RPMI8226 (cell line): ENCODE results near the gene ANKRD52.
A peak's percentile ranks its signal among the peaks of the same experiment; 100 is the strongest.
"Not testable (repeated sequence)": the region's sequence is repeated elsewhere in the genome, so short reads cannot be mapped to it uniquely, and the experiment has no call there.

Experiments used
- DNase-seq: peaks from one replicate; pipeline ENCODE4 v3.0.0-alpha.2; 2015

ANKRD52 gene

GRCh38 chr12:56205445-56205844 lies 52.7 kb downstream of the ANKRD52 start:
- DNase-seq: no peak

GRCh38 chr12:56204275-56204674 lies 53.9 kb downstream of the ANKRD52 start:
- DNase-seq: no peak

DNA sequence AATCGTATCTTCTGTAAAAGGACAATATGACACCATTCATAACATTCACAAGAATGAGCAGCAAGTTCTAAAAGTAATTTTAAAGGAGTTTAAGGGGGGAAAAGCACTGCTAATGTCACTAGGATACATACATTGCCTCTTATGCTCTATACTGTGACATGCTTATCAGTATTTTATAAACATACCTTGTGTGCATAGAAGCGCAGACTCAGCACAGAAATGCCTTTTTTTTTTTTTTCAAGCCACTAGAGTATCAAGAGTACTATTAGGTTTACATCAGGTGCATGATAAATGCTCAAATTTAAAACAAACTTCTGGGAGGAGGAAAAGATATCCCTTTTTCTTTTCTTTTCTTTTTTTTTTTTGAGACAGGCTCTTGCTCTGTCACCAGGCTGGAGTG lies 55.3 kb downstream of the ANKRD52 start:
- no peak for DNase-seq

DNA sequence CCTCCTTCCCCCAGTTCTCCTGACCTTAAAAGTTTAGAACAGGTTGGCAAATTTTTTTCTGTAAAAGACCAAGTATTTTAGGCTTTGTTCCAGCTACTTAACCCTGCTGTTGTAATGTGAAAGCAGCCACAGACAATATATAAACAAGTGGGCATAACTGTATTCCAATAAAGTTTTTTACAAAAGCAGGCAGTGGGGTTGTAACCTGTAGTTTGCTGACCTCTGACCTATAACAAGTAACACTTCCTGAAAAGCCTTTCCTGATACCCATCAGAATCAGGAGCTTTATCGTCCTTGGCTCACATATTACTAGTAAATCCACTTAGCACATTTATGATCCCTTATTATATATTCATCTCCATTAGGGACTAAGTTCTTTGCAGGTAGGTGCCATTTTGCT lies 55.8 kb downstream of the ANKRD52 start:
- no peak for DNase-seq

DNA sequence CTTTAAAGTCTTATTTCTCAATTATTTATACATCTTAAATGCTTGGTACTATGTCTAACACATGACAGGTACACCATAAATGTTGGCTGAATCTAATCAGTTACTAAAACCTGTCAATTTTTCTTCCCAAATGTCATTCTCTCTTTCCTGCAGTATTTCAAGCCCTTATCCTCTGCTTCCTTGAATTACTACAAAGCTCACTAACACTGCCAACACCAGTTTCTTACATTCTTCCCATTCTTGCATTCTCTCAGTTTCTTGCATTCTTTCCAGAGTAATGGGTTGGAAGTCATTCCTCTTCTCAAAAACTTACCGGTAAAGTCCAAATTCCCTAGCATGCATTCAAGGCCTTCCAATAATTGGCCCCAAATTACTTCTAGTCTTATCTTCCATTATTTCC lies 59.3 kb downstream of the ANKRD52 start:
- DNase-seq: no peak

- DNase-seq: no peak
These were observed 60.1 kb downstream of the ANKRD52 start for GRCh38 chr12:56197921-56198635.

DNA sequence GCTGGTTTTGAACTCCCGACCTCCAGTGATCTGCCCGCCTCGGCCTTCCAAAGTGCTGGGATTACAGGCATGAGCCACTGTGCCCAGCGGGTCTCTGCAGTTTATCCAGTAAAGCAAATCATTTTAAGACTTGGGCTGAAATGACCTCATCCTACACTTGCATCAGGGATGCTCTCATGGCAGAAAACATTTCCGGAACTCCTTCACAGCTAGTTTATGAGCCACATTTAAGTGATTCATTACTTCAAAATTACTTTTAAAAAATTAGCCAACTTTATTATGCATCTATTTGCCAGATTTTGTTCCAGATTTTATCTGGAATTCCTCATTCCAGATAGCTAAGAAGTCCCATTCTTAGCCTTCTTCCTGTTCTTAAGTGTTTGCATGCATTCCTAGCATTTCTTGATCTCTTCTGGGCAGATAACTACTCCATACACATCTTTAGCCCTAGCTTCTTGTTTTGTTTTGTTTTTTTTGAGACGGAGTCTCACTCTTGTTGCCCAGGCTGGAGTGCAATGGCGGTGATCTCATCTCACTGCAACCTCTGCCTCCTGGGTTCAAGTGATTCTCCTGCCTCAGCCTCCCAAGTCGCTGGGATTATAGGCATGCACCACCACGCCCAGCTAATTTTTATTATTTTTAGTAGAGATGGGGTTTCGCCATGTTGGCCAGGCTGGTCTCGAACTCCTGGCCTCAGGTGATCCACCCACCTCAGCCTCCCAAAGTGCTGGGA lies 61.2 kb downstream of the ANKRD52 start:
- not testable (repeated sequence) for DNase-seq

DNA sequence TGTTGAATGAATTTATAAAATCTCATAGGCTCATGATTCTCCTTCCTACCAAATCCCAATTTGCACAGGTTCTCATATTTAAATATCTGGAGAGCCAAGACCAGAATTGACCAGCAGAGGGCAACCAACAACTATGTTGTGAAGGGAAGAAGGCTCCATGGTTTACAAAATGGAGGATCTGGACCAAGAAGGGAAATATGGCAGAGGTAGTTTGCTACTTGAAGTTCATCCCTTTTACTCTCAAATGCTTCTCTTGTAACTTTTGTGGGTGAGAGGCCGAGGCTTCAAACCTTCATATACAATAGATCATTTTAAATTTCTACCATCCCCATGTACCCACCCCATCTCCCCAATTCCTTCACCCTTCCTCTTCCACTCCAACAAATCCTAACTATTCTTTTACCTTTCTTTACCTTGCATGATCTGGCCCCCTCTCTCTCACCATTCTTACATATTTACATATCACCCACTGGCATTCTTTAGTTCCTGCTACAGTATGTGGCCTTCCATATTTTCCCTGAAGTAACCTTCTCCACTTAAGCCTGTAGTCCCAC lies 65.1 kb downstream of the ANKRD52 start:
- DNase-seq: peak; percentile 90

DNA sequence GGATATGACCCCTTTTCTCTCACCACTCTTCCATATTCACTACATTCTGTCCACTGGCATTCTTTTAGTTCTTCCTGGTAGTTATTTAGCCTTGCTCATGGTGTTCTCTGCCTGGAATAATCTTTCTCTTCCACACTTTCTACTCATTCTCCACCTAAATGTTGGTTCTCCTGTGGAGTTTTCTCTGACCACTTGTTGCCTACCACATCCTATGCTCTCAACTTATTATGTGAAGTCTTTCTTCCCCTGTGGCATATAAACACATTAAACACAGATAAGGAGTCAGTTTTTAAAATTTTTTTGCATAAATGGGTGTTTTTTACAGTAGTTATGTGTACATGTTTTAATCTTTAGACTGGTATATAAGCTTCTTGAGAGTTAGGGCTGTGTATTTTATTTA lies 65.6 kb downstream of the ANKRD52 start:
- DNase-seq: no peak

- DNase-seq: no peak
These were observed 67.5 kb downstream of the ANKRD52 start for GRCh38 chr12:56190695-56191155.

DNA sequence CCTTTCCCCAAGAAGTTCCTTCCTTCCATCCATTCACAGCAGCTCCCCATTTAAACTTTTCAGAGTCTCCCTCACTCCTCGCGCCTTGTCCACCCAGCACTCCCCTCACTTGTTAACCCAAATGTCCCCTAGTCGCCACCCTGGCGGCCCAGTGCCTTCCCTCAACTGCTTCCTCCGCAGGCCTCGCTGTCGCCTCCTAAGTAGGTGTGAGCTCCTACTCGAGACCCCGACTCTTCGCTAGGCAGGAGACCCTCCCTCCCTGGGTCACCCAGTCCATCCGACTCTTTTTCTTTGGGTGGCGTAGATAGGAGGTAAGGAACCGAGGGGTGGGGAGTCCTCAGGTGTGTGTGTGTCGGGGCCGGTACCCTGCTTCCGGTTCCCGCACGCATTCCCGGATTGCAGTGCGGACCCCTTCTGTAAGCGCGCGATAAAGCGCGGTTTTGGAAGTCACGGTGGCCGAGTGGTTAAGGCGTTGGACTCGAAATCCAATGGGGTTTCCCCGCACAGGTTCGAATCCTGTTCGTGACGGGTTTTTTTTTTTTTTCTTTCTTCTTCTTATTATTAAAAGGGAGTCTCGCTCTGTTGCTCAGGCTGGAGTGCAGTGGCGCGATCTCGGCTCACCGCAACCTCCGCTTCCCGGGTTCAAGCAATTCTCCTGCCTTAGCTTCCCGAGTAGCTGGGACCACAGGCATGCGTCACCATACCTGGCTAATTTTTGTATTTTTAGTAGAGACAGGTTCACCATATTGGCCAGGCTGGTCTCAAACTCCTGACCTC lies 68.1 kb downstream of the ANKRD52 start:
- DNase-seq: peak; percentile 87

GRCh38 chr12:56189099-56189917 lies 68.9 kb downstream of the ANKRD52 start, which contains the start of gene SMARCC2:
Gene SMARCC2, minus strand, starts transcription at chr12:56189483. Its CDS starts 22 bp downstream, at chr12:56189461.
- DNase-seq: peak; percentile 91

DNA sequence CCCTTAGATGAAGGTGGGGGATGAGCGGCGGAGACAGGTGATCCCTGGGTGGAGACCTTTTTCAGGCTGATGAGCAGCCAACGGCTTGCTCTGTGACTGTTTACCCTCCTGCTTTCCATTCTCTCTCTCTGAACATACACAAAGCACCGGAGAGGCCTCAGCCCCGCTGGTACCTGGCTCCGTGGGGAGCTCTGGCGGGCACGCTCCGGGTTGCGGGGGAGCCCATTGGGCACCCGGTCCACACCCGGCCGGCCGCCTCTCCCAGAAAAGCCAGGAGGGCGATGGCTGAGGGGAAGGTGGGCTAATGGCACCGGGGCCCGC lies 69.4 kb downstream of the ANKRD52 start:
- DNase-seq: peak; percentile 30

- no peak for DNase-seq
These were observed 69.9 kb downstream of the ANKRD52 start for GRCh38 chr12:56188131-56188777.
